Gastroesophageal sphincter (tissue), 3 donors: ENCODE data around the gene ATG16L1.

ENCODE experiments used
- CTCF ChIP-seq, 4 experiments: fragments of 200-600 bp in 2 of 4; fragments of 450-650 bp in 2 of 4; sonication (generic) in 1 of 4; IDR thresholded peaks; one replicate each; pipeline ENCODE4 v1.5.1; 2017 to 2019; ENCODE audit warnings: antibody characterized with exemption in 4 of 4, mild to moderate bottlenecking in 2 of 4, moderate library complexity in 2 of 4
- EP300 ChIP-seq: sonication (generic); formaldehyde crosslinking; IDR thresholded peaks from one replicate; pipeline ENCODE4 v1.6.1; 2017; ENCODE audit warnings: antibody characterized with exemption, mild to moderate bottlenecking
- POLR2A ChIP-seq, 2 donors: fragments of 450-650 bp; IDR thresholded peaks; one replicate each; pipeline ENCODE4 v1.6.1; 2017; ENCODE audit warnings: antibody characterized with exemption in 2 of 2, mild to moderate bottlenecking in 2 of 2, moderate library complexity in 1 of 2
- POLR2AphosphoS5 ChIP-seq: sonication (generic); formaldehyde crosslinking; IDR thresholded peaks from one replicate; pipeline ENCODE4 v1.6.1; 2017; ENCODE audit warnings: antibody characterized with exemption

GRCh38 chr2:233280114-233280693 is 28.7 kb downstream of the ATG16L1 start:
- TF ChIP-seq POLR2A (IDR thresholded peaks at IDR 0.05), result no peak
- no peak for TF ChIP-seq CTCF (IDR thresholded peaks at IDR 0.05)
- TF ChIP-seq POLR2AphosphoS5, result no peak
- no peak for TF ChIP-seq EP300
